ENCODE measurements around the gene PAIP2.

Gene PAIP2

GRCh38 chr5:139399501-139400121 is 58.0 kb downstream of the PAIP2 start:
- Histone ChIP-seq H3K27ac (ENCODE audit: low read length, poor library complexity, severe bottlenecking) (no peak overlapping the region), H3K14ac (ENCODE audit: low read length in 2 of 2) (no peak overlapping the region), H2BK5ac (ENCODE audit: low read depth, low read length, poor library complexity, severe bottlenecking) (no peak overlapping the region), H4K91ac (ENCODE audit: low read length) (peak overlapping the region; percentile 31), H2BK15ac (ENCODE audit: low read depth, poor library complexity, severe bottlenecking) (no peak overlapping the region), H3K79me1 (replicated peaks; ENCODE audit: low read length, poor library complexity, severe bottlenecking) (peaks cover 7% of the 10 kb centered on the region), H3K4me2 (ENCODE audit: low read length, poor library complexity, severe bottlenecking) (no peak overlapping the region), H3K18ac (ENCODE audit: low read depth in 1 of 2, low read length in 2 of 2) (no peak overlapping the region), H3K4me3 (ENCODE audit: insufficient read depth in 1 of 2, low read depth in 1 of 2, low read length in 2 of 2) (no peak overlapping the region), H2AK5ac (ENCODE audit: low read length, severe bottlenecking) (no peak overlapping the region), H3K4ac (ENCODE audit: low read depth in 1 of 2, low read length in 2 of 2) (no peak overlapping the region), H3K9me3 (ENCODE audit: control insufficient read depth, low read length) (no peaks in the 10 kb centered on the region), H3K23ac (ENCODE audit: low read length in 2 of 2) (no peak overlapping the region), H3K4me1 (ENCODE audit: control insufficient read depth, insufficient read depth, low read depth, low read length) (peaks cover 15% of the 10 kb centered on the region), H3K36me3 (ENCODE audit: control insufficient read depth in 1 of 2, insufficient read depth in 2 of 2, low read depth in 1 of 2, low read length in 2 of 2) (peaks cover 7 to 20% of the 10 kb centered on the region in 2 experiments), H4K8ac (ENCODE audit: low read length) (no peak overlapping the region), H2BK12ac (ENCODE audit: low read length in 2 of 2) (no peak overlapping the region), H2BK120ac (ENCODE audit: low read depth, low read length) (no peak overlapping the region), H3K27me3 (ENCODE audit: control insufficient read depth in 1 of 2, insufficient read depth in 1 of 2, low read length in 2 of 2) (peaks cover 7 to 10% of the 10 kb centered on the region in 2 experiments), H3K9ac (ENCODE audit: low read length) (no peak overlapping the region), H2AFZ (ENCODE audit: low read depth, low read length) (no peak overlapping the region)
- DNase-seq, result no peak
- 94% methylated on average over 6 of the region's 6 CpGs for WGBS

GRCh38 chr5:139401546-139401945 is 59.9 kb downstream of the PAIP2 start:
- H2BK120ac ChIP-seq (ENCODE audit: low read depth, low read length), result no peak overlapping the region
- DNase-seq, result no peak
- peaks cover 7% of the 10 kb centered on the region for H3K4me1 ChIP-seq (ENCODE audit: control insufficient read depth, insufficient read depth, low read depth, low read length)
- H3K4ac ChIP-seq (ENCODE audit: low read depth in 1 of 2, low read length in 2 of 2), result no peak overlapping the region
- H2BK15ac ChIP-seq (ENCODE audit: low read depth, poor library complexity, severe bottlenecking), result no peak overlapping the region
- no peak overlapping the region for H2AK5ac ChIP-seq (ENCODE audit: low read length, severe bottlenecking)
- H4K8ac ChIP-seq (ENCODE audit: low read length), result no peak overlapping the region
- no peak overlapping the region for H4K91ac ChIP-seq (ENCODE audit: low read length)
- no peak overlapping the region for H3K18ac ChIP-seq (ENCODE audit: low read depth in 1 of 2, low read length in 2 of 2)
- no peak overlapping the region for H2BK12ac ChIP-seq (ENCODE audit: low read length in 2 of 2)
- H3K79me1 ChIP-seq (replicated peaks; ENCODE audit: low read length, poor library complexity, severe bottlenecking), result peaks cover 7% of the 10 kb centered on the region
- no peak overlapping the region for H3K4me2 ChIP-seq (ENCODE audit: low read length, poor library complexity, severe bottlenecking)
- H3K27ac ChIP-seq (ENCODE audit: low read length, poor library complexity, severe bottlenecking), result no peak overlapping the region
- peaks cover 7 to 20% of the 10 kb centered on the region in 2 experiments for H3K36me3 ChIP-seq (ENCODE audit: control insufficient read depth in 1 of 2, insufficient read depth in 2 of 2, low read depth in 1 of 2, low read length in 2 of 2)
- WGBS, result 96% methylated on average over 8 of the region's 10 CpGs
- H3K4me3 ChIP-seq (ENCODE audit: insufficient read depth in 1 of 2, low read depth in 1 of 2, low read length in 2 of 2), result no peak overlapping the region
- no peak overlapping the region for H2AFZ ChIP-seq (ENCODE audit: low read depth, low read length)
- H2BK5ac ChIP-seq (ENCODE audit: low read depth, low read length, poor library complexity, severe bottlenecking), result no peak overlapping the region
- H3K14ac ChIP-seq (ENCODE audit: low read length in 2 of 2), result no peak overlapping the region
- no peak overlapping the region for H3K9ac ChIP-seq (ENCODE audit: low read length)
- no peak overlapping the region for H3K23ac ChIP-seq (ENCODE audit: low read length in 2 of 2)
- no peaks in the 10 kb centered on the region for H3K9me3 ChIP-seq (ENCODE audit: control insufficient read depth, low read length)
- no peaks in the 10 kb centered on the region for H3K27me3 ChIP-seq (ENCODE audit: control insufficient read depth in 1 of 2, insufficient read depth in 1 of 2, low read length in 2 of 2)

- Histone ChIP-seq H3K79me1 (replicated peaks; ENCODE audit: low read length, poor library complexity, severe bottlenecking) (peaks cover 7% of the 10 kb centered on the region), H3K14ac (ENCODE audit: low read length in 2 of 2) (no peak overlapping the region), H2AFZ (ENCODE audit: low read depth, low read length) (no peak overlapping the region), H3K18ac (ENCODE audit: low read depth in 1 of 2, low read length in 2 of 2) (no peak overlapping the region), H2BK120ac (ENCODE audit: low read depth, low read length) (no peak overlapping the region), H3K27ac (ENCODE audit: low read length, poor library complexity, severe bottlenecking) (no peak overlapping the region), H3K4me3 (ENCODE audit: insufficient read depth in 1 of 2, low read depth in 1 of 2, low read length in 2 of 2) (peak overlapping the region in 1 of 2 experiments; percentile 83), H3K27me3 (ENCODE audit: control insufficient read depth in 1 of 2, insufficient read depth in 1 of 2, low read length in 2 of 2) (no peaks in the 10 kb centered on the region), H3K9me3 (ENCODE audit: control insufficient read depth, low read length) (no peaks in the 10 kb centered on the region), H2BK15ac (ENCODE audit: low read depth, poor library complexity, severe bottlenecking) (peak overlapping the region; percentile 80), H3K9ac (ENCODE audit: low read length) (peak overlapping the region; percentile 90), H3K4me1 (ENCODE audit: control insufficient read depth, insufficient read depth, low read depth, low read length) (peaks cover 7% of the 10 kb centered on the region), H3K4ac (ENCODE audit: low read depth in 1 of 2, low read length in 2 of 2) (no peak overlapping the region), H2AK5ac (ENCODE audit: low read length, severe bottlenecking) (no peak overlapping the region), H3K4me2 (ENCODE audit: low read length, poor library complexity, severe bottlenecking) (no peak overlapping the region), H3K36me3 (ENCODE audit: control insufficient read depth in 1 of 2, insufficient read depth in 2 of 2, low read depth in 1 of 2, low read length in 2 of 2) (peaks cover 7 to 18% of the 10 kb centered on the region in 2 experiments), H3K23ac (ENCODE audit: low read length in 2 of 2) (no peak overlapping the region), H4K8ac (ENCODE audit: low read length) (no peak overlapping the region), H4K91ac (ENCODE audit: low read length) (no peak overlapping the region), H2BK12ac (ENCODE audit: low read length in 2 of 2) (no peak overlapping the region), H2BK5ac (ENCODE audit: low read depth, low read length, poor library complexity, severe bottlenecking) (no peak overlapping the region)
- peak; percentile 26 for DNase-seq
- WGBS, result 75% methylated on average over 7 of the region's 7 CpGs
Observed at GRCh38 chr5:139402561-139403158, 61.0 kb downstream of the PAIP2 start.

GRCh38 chr5:139403418-139403786 is 61.7 kb downstream of the PAIP2 start:
- H3K4ac ChIP-seq (ENCODE audit: low read depth in 1 of 2, low read length in 2 of 2), result peak overlapping the region in 1 of 2 experiments; percentile 42
- H3K4me3 ChIP-seq (ENCODE audit: insufficient read depth in 1 of 2, low read depth in 1 of 2, low read length in 2 of 2), result peak overlapping the region; percentile 65 to 83
- H4K8ac ChIP-seq (ENCODE audit: low read length), result peak overlapping the region; percentile 59
- H3K18ac ChIP-seq (ENCODE audit: low read depth in 1 of 2, low read length in 2 of 2), result peak overlapping the region; percentile 11 to 86
- H3K27ac ChIP-seq (ENCODE audit: low read length, poor library complexity, severe bottlenecking), result peak overlapping the region; percentile 96
- no peak for DNase-seq
- no peaks in the 10 kb centered on the region for H3K9me3 ChIP-seq (ENCODE audit: control insufficient read depth, low read length)
- H2AK5ac ChIP-seq (ENCODE audit: low read length, severe bottlenecking), result peak overlapping the region; percentile 36
- H2BK15ac ChIP-seq (ENCODE audit: low read depth, poor library complexity, severe bottlenecking), result no peak overlapping the region
- H2BK120ac ChIP-seq (ENCODE audit: low read depth, low read length), result no peak overlapping the region
- WGBS, result 46% methylated on average over 7 of the region's 7 CpGs
- peaks cover 7 to 18% of the 10 kb centered on the region in 2 experiments for H3K36me3 ChIP-seq (ENCODE audit: control insufficient read depth in 1 of 2, insufficient read depth in 2 of 2, low read depth in 1 of 2, low read length in 2 of 2)
- H3K79me1 ChIP-seq (replicated peaks; ENCODE audit: low read length, poor library complexity, severe bottlenecking), result peaks cover 7% of the 10 kb centered on the region
- H3K27me3 ChIP-seq (ENCODE audit: control insufficient read depth in 1 of 2, insufficient read depth in 1 of 2, low read length in 2 of 2), result no peaks in the 10 kb centered on the region
- H3K9ac ChIP-seq (ENCODE audit: low read length), result peak overlapping the region; percentile 90
- peak overlapping the region; percentile 71 for H3K4me2 ChIP-seq (ENCODE audit: low read length, poor library complexity, severe bottlenecking)
- peak overlapping the region in 1 of 2 experiments; percentile 44 for H3K14ac ChIP-seq (ENCODE audit: low read length in 2 of 2)
- no peak overlapping the region for H4K91ac ChIP-seq (ENCODE audit: low read length)
- H2BK5ac ChIP-seq (ENCODE audit: low read depth, low read length, poor library complexity, severe bottlenecking), result no peak overlapping the region
- no peak overlapping the region for H2AFZ ChIP-seq (ENCODE audit: low read depth, low read length)
- no peak overlapping the region for H2BK12ac ChIP-seq (ENCODE audit: low read length in 2 of 2)
- H3K4me1 ChIP-seq (ENCODE audit: control insufficient read depth, insufficient read depth, low read depth, low read length), result peaks cover 7% of the 10 kb centered on the region
- no peak overlapping the region for H3K23ac ChIP-seq (ENCODE audit: low read length in 2 of 2)

Data from mesenchymal stem cell (in vitro differentiated cells and primary cell).